HepG2 (cell line): Measurements from ENCODE around the gene IL1R1. TPM values are rescaled to one million over a fixed set of nuclear protein-coding genes. Genes with fewer than 3 reads are reported as not detected.

Experiments used
- AFF4 ChIP-seq: sonication (generic); formaldehyde crosslinking; IDR thresholded peaks from 2 replicates; pipeline ENCODE4 v1.4.0; 2020; ENCODE audit warnings: missing genetic modification reagents
- ATRX ChIP-seq: sonication (generic); formaldehyde crosslinking; IDR thresholded peaks from 2 replicates; pipeline ENCODE4 v1.4.0; 2020; ENCODE audit warnings: missing genetic modification reagents, borderline replicate concordance
- ERF ChIP-seq: IDR thresholded peaks from 2 replicates; pipeline ENCODE4 v1.6.1; 2018; ENCODE audit warnings: missing biosample characterization, missing genetic modification reagents
- FOXC1 ChIP-seq: sonication (generic); formaldehyde crosslinking; IDR thresholded peaks from 2 replicates; pipeline ENCODE4 v1.8.0; 2022; ENCODE audit warnings: mild to moderate bottlenecking, missing genetic modification reagents, borderline replicate concordance
- HOXA9 ChIP-seq: sonication (generic); formaldehyde crosslinking; IDR thresholded peaks from 2 replicates; pipeline ENCODE4 v1.8.1; 2022; ENCODE audit warnings: missing genetic modification reagents, mild to moderate bottlenecking, moderate library complexity, borderline replicate concordance
- KAT8 ChIP-seq: IDR thresholded peaks from 2 replicates; pipeline ENCODE4 v1.6.1; 2016; ENCODE audit warnings: missing genetic modification reagents, missing compliant biosample characterization
- KDM1A ChIP-seq: IDR thresholded peaks from 2 replicates; pipeline ENCODE4 v1.6.1; 2016; ENCODE audit warnings: missing compliant biosample characterization
- MED1 ChIP-seq: sonication (generic); formaldehyde crosslinking; IDR thresholded peaks from 2 replicates; pipeline ENCODE4 v1.4.0; 2020; ENCODE audit warnings: missing genetic modification reagents
- MED13 ChIP-seq: sonication (generic); formaldehyde crosslinking; IDR thresholded peaks from 2 replicates; pipeline ENCODE4 v1.5.0; 2020; ENCODE audit warnings: missing genetic modification reagents
- MXD4 ChIP-seq: IDR thresholded peaks from 2 replicates; pipeline ENCODE4 v1.6.1; 2016; ENCODE audit warnings: mild to moderate bottlenecking, missing biosample characterization, missing genetic modification reagents
- NCOA1 ChIP-seq: sonication (generic); formaldehyde crosslinking; IDR thresholded peaks from 2 replicates; pipeline ENCODE4 v1.9.0; 2021; ENCODE audit warnings: missing genetic modification reagents
- REPIN1 ChIP-seq: sonication (generic); formaldehyde crosslinking; IDR thresholded peaks from 2 replicates; pipeline ENCODE4 v1.8.0; 2022; ENCODE audit warnings: missing genetic modification reagents, low read depth, mild to moderate bottlenecking, borderline replicate concordance
- RORA ChIP-seq: sonication (generic); formaldehyde crosslinking; IDR thresholded peaks from 2 replicates; pipeline ENCODE4 v1.5.0; 2020; ENCODE audit warnings: mild to moderate bottlenecking, missing genetic modification reagents, moderate library complexity
- SETDB1 ChIP-seq: sonication (generic); formaldehyde crosslinking; IDR thresholded peaks from 2 replicates; pipeline ENCODE4 v1.5.1; 2020; ENCODE audit warnings: missing genetic modification reagents, mild to moderate bottlenecking, borderline replicate concordance
- SMAD9 ChIP-seq: sonication (generic); formaldehyde crosslinking; IDR thresholded peaks from 2 replicates; pipeline ENCODE4 v1.5.1; 2020; ENCODE audit warnings: mild to moderate bottlenecking, missing genetic modification reagents
- SMYD3 ChIP-seq: sonication (generic); formaldehyde crosslinking; IDR thresholded peaks from 2 replicates; pipeline ENCODE4 v1.8.1; 2023; ENCODE audit warnings: mild to moderate bottlenecking, missing genetic modification reagents
- THAP7 ChIP-seq: sonication (generic); formaldehyde crosslinking; IDR thresholded peaks from 2 replicates; pipeline ENCODE4 v1.8.1; 2023; ENCODE audit warnings: mild to moderate bottlenecking, missing genetic modification reagents
- YEATS4 ChIP-seq: sonication (generic); formaldehyde crosslinking; IDR thresholded peaks from 2 replicates; pipeline ENCODE4 v1.4.0; 2020; ENCODE audit warnings: missing genetic modification reagents, borderline replicate concordance
- ZBTB1 ChIP-seq: sonication (generic); formaldehyde crosslinking; IDR thresholded peaks from 2 replicates; pipeline ENCODE4 v1.4.0; 2020; ENCODE audit warnings: missing genetic modification reagents, borderline replicate concordance
- ZBTB38 ChIP-seq: sonication (generic); formaldehyde crosslinking; IDR thresholded peaks from 2 replicates; pipeline ENCODE4 v1.5.1; 2020; ENCODE audit warnings: mild to moderate bottlenecking, missing genetic modification reagents
- ZBTB7B ChIP-seq: sonication (generic); formaldehyde crosslinking; IDR thresholded peaks from 2 replicates; pipeline ENCODE4 v1.4.0; 2020; ENCODE audit warnings: missing genetic modification reagents
- ZNF17 ChIP-seq: sonication (generic); formaldehyde crosslinking; IDR thresholded peaks from 2 replicates; pipeline ENCODE4 v1.5.0; 2020; ENCODE audit warnings: mild to moderate bottlenecking, missing genetic modification reagents
- ZNF382 ChIP-seq: sonication (generic); formaldehyde crosslinking; IDR thresholded peaks from 2 replicates; pipeline ENCODE4 v1.5.0; 2020; ENCODE audit warnings: missing genetic modification reagents, mild to moderate bottlenecking, borderline replicate concordance
- ZNF468 ChIP-seq: sonication (generic); formaldehyde crosslinking; IDR thresholded peaks from 2 replicates; pipeline ENCODE4 v1.8.0; 2022; ENCODE audit warnings: mild to moderate bottlenecking, moderate library complexity, missing genetic modification reagents
- ZNF546 ChIP-seq: sonication (generic); formaldehyde crosslinking; conservative IDR thresholded peaks from 2 replicates; pipeline ENCODE4 v1.8.1; 2023; ENCODE audit warnings: mild to moderate bottlenecking, missing genetic modification reagents
- ZNF616 ChIP-seq: sonication (generic); formaldehyde crosslinking; IDR thresholded peaks from 2 replicates; pipeline ENCODE4 v1.5.0; 2020; ENCODE audit warnings: low read depth, mild to moderate bottlenecking, missing genetic modification reagents
- ZSCAN25 ChIP-seq: sonication (generic); formaldehyde crosslinking; IDR thresholded peaks from 2 replicates; pipeline ENCODE4 v1.8.0; 2022; ENCODE audit warnings: mild to moderate bottlenecking, missing genetic modification reagents
- ZSCAN30 ChIP-seq: sonication (generic); formaldehyde crosslinking; IDR thresholded peaks from 2 replicates; pipeline ENCODE4 v1.5.0; 2020; ENCODE audit warnings: mild to moderate bottlenecking, missing genetic modification reagents
- polyA plus RNA-seq, 8 experiments: library from polyadenylated mRNA; depleted of rRNA in 3 of 8; stranded (reverse) in 7 of 8; unstranded in 1 of 8; fragments of >200 nt; fragmentation: Illumina TruSeq in 4 of 8; extraction: Trizol in 4 of 8; gene quantifications; 2 replicates each; pipeline versions ENCODE4 v1.2.1 to v1.2.3, GENCODE V29; 2011 to 2016; ENCODE audit warnings: low read depth in 4 of 8, missing spikeins in 1 of 8, mixed read lengths in 1 of 8; ENCODE audit not compliant: insufficient read depth in 1 of 8
- total RNA-seq, 5 experiments: library from RNA; depleted of rRNA; stranded (reverse); fragments of >200 nt; fragmentation: Illumina TruSeq; extraction: Trizol; gene quantifications; 2 replicates each; pipeline ENCODE4 v1.2.3, GENCODE V29; 2016; ENCODE audit warnings: low read depth in 1 of 5
- TF ChIP-seq, protein P1 (sequence below): sonication (generic); formaldehyde crosslinking; IDR thresholded peaks from 2 replicates; pipeline ENCODE4 v1.4.0; 2020; ENCODE audit warnings: missing genetic modification reagents

The IL1R1 gene
- total and polyA plus RNA-seq, 2 of the 13 experiments (the other 11 are each of a cell fraction or from before 2014, with no cell fraction given), result 38.0 to 93.1 TPM

DNA sequence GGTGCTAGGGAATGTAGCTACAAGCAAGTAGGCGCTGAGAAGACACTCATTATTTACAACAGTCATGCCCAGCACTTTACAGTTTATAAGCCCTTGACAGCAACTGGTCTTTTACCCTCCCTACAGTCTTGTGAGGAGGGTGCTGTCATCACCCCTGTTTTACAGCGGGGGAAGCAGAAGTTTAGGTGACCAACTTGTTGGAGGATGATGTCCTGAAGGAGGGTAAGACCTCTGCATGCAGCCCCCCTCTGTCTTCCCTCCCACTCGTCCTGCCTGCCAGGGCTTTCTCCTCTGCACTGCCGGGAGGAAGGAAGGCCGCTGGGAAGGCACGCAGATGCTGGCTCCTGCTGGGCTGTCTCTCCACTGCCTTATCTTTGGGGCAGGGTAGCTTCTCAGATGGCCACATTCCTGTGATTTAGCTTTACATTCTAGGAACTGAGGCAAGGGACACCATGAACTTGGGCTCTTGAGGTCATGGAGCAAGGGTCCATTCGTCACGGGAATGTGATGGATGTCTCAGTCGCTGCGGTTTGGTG lies 972 bp downstream of the IL1R1 start (continued):
- no peak for TF ChIP-seq ZBTB1 (CRISPR knock-in tag)
- no peak for TF ChIP-seq MED1 (CRISPR knock-in tag)
- no peak for TF ChIP-seq FOXC1 (CRISPR knock-in tag)
- no peak for TF ChIP-seq MXD4 (CRISPR knock-in tag)
- no peak for TF ChIP-seq ATRX
- no peak for TF ChIP-seq YEATS4 (CRISPR knock-in tag)
- TF ChIP-seq, protein P1, sequence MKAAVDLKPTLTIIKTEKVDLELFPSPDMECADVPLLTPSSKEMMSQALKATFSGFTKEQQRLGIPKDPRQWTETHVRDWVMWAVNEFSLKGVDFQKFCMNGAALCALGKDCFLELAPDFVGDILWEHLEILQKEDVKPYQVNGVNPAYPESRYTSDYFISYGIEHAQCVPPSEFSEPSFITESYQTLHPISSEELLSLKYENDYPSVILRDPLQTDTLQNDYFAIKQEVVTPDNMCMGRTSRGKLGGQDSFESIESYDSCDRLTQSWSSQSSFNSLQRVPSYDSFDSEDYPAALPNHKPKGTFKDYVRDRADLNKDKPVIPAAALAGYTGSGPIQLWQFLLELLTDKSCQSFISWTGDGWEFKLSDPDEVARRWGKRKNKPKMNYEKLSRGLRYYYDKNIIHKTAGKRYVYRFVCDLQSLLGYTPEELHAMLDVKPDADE (CRISPR knock-in tag), result no peak
- peak; percentile 65 for TF ChIP-seq ZBTB38 (CRISPR knock-in tag)
- TF ChIP-seq REPIN1 (CRISPR knock-in tag), result no peak; the same call in 1 of the 2 replicates
- no peak for TF ChIP-seq RORA (CRISPR knock-in tag)
- TF ChIP-seq KDM1A, result no peak
- no peak for TF ChIP-seq ZNF546
- TF ChIP-seq SMAD9 (CRISPR knock-in tag), result peak; percentile 80; the same call in 1 of the 2 replicates
- 0 out of 2 replicates have a peak, but pooled peaks have one; percentile 13 for TF ChIP-seq ERF
- TF ChIP-seq ZBTB7B (CRISPR knock-in tag), result no peak
- TF ChIP-seq SMYD3 (CRISPR knock-in tag), result no peak
- TF ChIP-seq HOXA9, result no peak
- TF ChIP-seq MED13 (CRISPR knock-in tag), result no peak
- TF ChIP-seq ZNF616 (CRISPR knock-in tag), result no peak
- no peak for TF ChIP-seq KAT8 (CRISPR knock-in tag)
- no peak for TF ChIP-seq NCOA1 (CRISPR knock-in tag)
- TF ChIP-seq THAP7 (CRISPR knock-in tag), result 0 out of 2 replicates have a peak, but pooled peaks have one; percentile 17
- TF ChIP-seq ZNF17 (CRISPR knock-in tag), result no peak
- no peak for TF ChIP-seq ZNF468 (CRISPR knock-in tag)
- no peak for TF ChIP-seq AFF4 (CRISPR knock-in tag)
- TF ChIP-seq ZSCAN25, result no peak
- no peak for TF ChIP-seq ZSCAN30 (CRISPR knock-in tag)
- no peak for TF ChIP-seq SETDB1 (CRISPR knock-in tag)
- TF ChIP-seq ZNF382 (CRISPR knock-in tag), result no peak
